ENCODE measurements around the gene SRRM1. TPM values are rescaled to one million over a fixed set of nuclear protein-coding genes. Genes with fewer than 3 reads are reported as not detected.

Gene SRRM1
- total and polyA plus RNA-seq, 9 of the 15 experiments (the other 6 are each of a cell fraction or from before 2014, with no cell fraction given): 54.5 to 268 (median 115) TPM

DNA sequence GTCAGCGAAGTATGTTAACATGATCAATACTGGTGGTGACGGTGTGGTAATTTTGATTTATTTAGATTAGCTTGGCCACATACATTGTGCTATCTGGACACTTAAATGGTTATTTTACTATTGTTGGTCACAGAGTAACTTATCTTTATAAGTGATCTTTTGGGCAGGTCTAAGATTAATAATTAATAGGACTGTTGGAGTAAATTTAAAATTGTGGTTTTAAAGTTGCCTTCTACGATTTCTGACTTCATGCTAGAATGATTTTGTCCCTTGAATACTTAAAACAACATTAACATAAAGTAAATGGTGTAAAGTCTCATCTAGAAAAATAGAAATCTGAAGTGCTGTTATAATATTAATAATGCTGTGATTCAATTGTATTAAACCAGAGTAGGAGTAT is 14.7 kb downstream of the SRRM1 start:
- no peaks in the 10 kb centered on the region for H3K9me1 ChIP-seq (ENCODE audit: control insufficient read depth, insufficient read depth, low read length)
- 98% methylated on average over 3 of the region's 3 CpGs for WGBS (ENCODE audit: insufficient coverage, low coverage, missing lambda C conversion rate)
- ATAC-seq (no peak), DNase-seq (ENCODE audit: extremely low read depth in 1 of 4, low spot score in 3 of 4) (no peak), FAIRE-seq (no peak)
- H3K9me3 ChIP-seq (replicated peaks; ENCODE audit: control insufficient read depth, insufficient read depth, low read depth, low read length): no peaks in the 10 kb centered on the region
- no peaks in the 10 kb centered on the region; the same call in 1 of the 2 replicates for H4K20me1 ChIP-seq (replicated peaks; ENCODE audit: control insufficient read depth, insufficient read depth, low read length)
- no peak overlapping the region for H2AFZ ChIP-seq (ENCODE audit: low read depth, low read length)
- no peak overlapping the region for H3K4me2 ChIP-seq (ENCODE audit: insufficient read depth, low read length)
- H3K27me3 ChIP-seq (ENCODE audit: control insufficient read depth in 2 of 2, insufficient read depth in 2 of 2, low read length in 2 of 2): no peaks in the 10 kb centered on the region
- POLR2A ChIA-PET: interaction anchor here (2.2 kb wide), 1 partner anchor 15 kb away, joined by 5 read pairs; no protein-coding TSS in a partner anchor
- intact Hi-C loops (cut with micrococcal nuclease) (no loop called here), in situ Hi-C loops (cut with MboI) (no loop called here)
- CTCF ChIA-PET (ENCODE audit: low intra/inter-chr PET ratio): interaction anchor here (0.6 kb wide), 1 partner anchor 172 kb away, joined by 4 read pairs; no protein-coding TSS in a partner anchor
- H3K27ac ChIP-seq (ENCODE audit: extremely low read depth, low read depth, low read length): no peak overlapping the region
- H3K4me3 ChIP-seq: no peak overlapping the region
- no TSS peak for BruUV-seq (replicated peaks)
- H3K9ac ChIP-seq (ENCODE audit: insufficient read depth in 1 of 2, low read depth in 2 of 2, low read length in 2 of 2): no peak overlapping the region
- H3K79me2 ChIP-seq (ENCODE audit: control insufficient read depth, insufficient read depth, low read length): peaks cover 60% of the 10 kb centered on the region
- H3K4me1 ChIP-seq (replicated peaks in 1 of 2; ENCODE audit: control insufficient read depth in 2 of 2, insufficient read depth in 2 of 2, low read length in 2 of 2): peaks cover 0 to 8% of the 10 kb centered on the region in 2 experiments; a peak in 2 of 5 replicates
- peaks cover 99% of the 10 kb centered on the region for H3K36me3 ChIP-seq (ENCODE audit: control insufficient read depth, insufficient read depth, low read length)
- TF ChIP-seq NBN (IDR thresholded peaks at IDR 0.05; ENCODE audit: low read depth) (no peak), GABPA (tag; conservative IDR thresholded peaks at IDR 0.05; ENCODE audit: low read depth) (no peak), CEBPG (CRISPR knock-in tag; IDR thresholded peaks at IDR 0.05) (no peak), CEBPG (tag; conservative IDR thresholded peaks at IDR 0.05 in 1 of 2, IDR thresholded peaks at IDR 0.05 in 1 of 2) (no peak), ZNF707 (CRISPR knock-in tag; conservative IDR thresholded peaks at IDR 0.05) (no peak), GABPB1 (CRISPR knock-in tag; IDR thresholded peaks at IDR 0.05) (no peak), ZBTB26 (CRISPR knock-in tag; IDR thresholded peaks at IDR 0.05) (no peak), ZFP36 (IDR thresholded peaks at IDR 0.05; ENCODE audit: low read depth, low read length, partially characterized antibody) (no peak), HNRNPUL1 (IDR thresholded peaks at IDR 0.05; ENCODE audit: low read length) (no peak), RFX7 (CRISPR knock-in tag; IDR thresholded peaks at IDR 0.05) (no peak), ZNF551 (CRISPR knock-in tag; IDR thresholded peaks at IDR 0.05) (no peak), MCM3 (IDR thresholded peaks at IDR 0.05) (no peak), SRSF7 (optimal IDR thresholded peaks at IDR 0.05; ENCODE audit: low read depth, low read length) (no peak)
- TF ChIP-seq, protein P1, sequence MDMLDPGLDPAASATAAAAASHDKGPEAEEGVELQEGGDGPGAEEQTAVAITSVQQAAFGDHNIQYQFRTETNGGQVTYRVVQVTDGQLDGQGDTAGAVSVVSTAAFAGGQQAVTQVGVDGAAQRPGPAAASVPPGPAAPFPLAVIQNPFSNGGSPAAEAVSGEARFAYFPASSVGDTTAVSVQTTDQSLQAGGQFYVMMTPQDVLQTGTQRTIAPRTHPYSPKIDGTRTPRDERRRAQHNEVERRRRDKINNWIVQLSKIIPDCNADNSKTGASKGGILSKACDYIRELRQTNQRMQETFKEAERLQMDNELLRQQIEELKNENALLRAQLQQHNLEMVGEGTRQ (CRISPR knock-in tag; IDR thresholded peaks at IDR 0.05): no peak
- TF ChIP-seq, protein P2, sequence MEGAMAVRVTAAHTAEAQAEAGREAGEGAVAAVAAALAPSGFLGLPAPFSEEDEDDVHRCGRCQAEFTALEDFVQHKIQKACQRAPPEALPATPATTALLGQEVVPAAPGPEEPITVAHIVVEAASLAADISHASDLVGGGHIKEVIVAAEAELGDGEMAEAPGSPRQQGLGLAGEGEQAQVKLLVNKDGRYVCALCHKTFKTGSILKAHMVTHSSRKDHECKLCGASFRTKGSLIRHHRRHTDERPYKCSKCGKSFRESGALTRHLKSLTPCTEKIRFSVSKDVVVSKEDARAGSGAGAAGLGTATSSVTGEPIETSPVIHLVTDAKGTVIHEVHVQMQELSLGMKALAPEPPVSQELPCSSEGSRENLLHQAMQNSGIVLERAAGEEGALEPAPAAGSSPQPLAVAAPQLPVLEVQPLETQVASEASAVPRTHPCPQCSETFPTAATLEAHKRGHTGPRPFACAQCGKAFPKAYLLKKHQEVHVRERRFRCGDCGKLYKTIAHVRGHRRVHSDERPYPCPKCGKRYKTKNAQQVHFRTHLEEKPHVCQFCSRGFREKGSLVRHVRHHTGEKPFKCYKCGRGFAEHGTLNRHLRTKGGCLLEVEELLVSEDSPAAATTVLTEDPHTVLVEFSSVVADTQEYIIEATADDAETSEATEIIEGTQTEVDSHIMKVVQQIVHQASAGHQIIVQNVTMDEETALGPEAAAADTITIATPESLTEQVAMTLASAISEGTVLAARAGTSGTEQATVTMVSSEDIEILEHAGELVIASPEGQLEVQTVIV (CRISPR knock-in tag; IDR thresholded peaks at IDR 0.05; ENCODE audit: borderline replicate concordance): no peak
- TF ChIP-seq, protein P3, sequence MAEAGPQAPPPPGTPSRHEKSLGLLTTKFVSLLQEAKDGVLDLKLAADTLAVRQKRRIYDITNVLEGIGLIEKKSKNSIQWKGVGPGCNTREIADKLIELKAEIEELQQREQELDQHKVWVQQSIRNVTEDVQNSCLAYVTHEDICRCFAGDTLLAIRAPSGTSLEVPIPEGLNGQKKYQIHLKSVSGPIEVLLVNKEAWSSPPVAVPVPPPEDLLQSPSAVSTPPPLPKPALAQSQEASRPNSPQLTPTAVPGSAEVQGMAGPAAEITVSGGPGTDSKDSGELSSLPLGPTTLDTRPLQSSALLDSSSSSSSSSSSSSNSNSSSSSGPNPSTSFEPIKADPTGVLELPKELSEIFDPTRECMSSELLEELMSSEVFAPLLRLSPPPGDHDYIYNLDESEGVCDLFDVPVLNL (CRISPR knock-in tag; IDR thresholded peaks at IDR 0.05; ENCODE audit: low read depth): no peak
